GM23248 (cell line): ENCODE measurements around the gene PLCL2. TPM values are rescaled to one million over a fixed set of nuclear protein-coding genes. Genes with fewer than 3 reads are reported as not detected.
A peak's percentile ranks its signal among the peaks of the same experiment; 100 is the strongest.

Experiments
- DNase-seq: peaks from one replicate; pipeline ENCODE4 v3.0.0-alpha.2; 2015
- H2AFZ ChIP-seq: fragments of 200-600 bp; sonication (generic); 2 replicates; pipeline ENCODE4 v1.6.1; 2016; ENCODE audit warnings: antibody characterized with exemption
- H3F3A ChIP-seq: fragments of 200-600 bp; sonication (generic); 2 replicates; pipeline ENCODE4 v1.6.1; 2016; ENCODE audit warnings: mild to moderate bottlenecking, antibody characterized with exemption, mixed run types; ENCODE audit not compliant: insufficient read depth
- H3K27ac ChIP-seq: fragments of 200-600 bp; sonication (generic); 2 replicates; pipeline ENCODE4 v1.5.1; 2016; ENCODE audit warnings: mild to moderate bottlenecking
- H3K27me3 ChIP-seq: fragments of 200-600 bp; sonication (generic); replicated peaks from 2 replicates; pipeline ENCODE4 v1.6.1; 2016; ENCODE audit warnings: mild to moderate bottlenecking; ENCODE audit not compliant: insufficient read depth
- H3K36me3 ChIP-seq: fragments of 200-600 bp; sonication (generic); 2 replicates; pipeline ENCODE4 v1.6.1; 2016; ENCODE audit warnings: low read depth, mild to moderate bottlenecking
- H3K4me1 ChIP-seq: fragments of 200-600 bp; sonication (generic); 2 replicates; pipeline ENCODE4 v1.6.1; 2016; ENCODE audit warnings: mild to moderate bottlenecking; ENCODE audit not compliant: insufficient read depth
- H3K4me2 ChIP-seq: fragments of 200-600 bp; sonication (generic); one replicate; pipeline ENCODE4 v1.6.1; 2016; ENCODE audit warnings: mild to moderate bottlenecking; ENCODE audit not compliant: unreplicated experiment
- H3K4me3 ChIP-seq: fragments of 200-600 bp; sonication (generic); 2 replicates; pipeline ENCODE4 v1.5.1; 2016; ENCODE audit warnings: mild to moderate bottlenecking
- H3K79me2 ChIP-seq: fragments of 200-600 bp; sonication (generic); 2 replicates; pipeline ENCODE4 v1.6.1; 2016; ENCODE audit warnings: mild to moderate bottlenecking; ENCODE audit not compliant: insufficient read depth
- H3K9ac ChIP-seq: fragments of 200-600 bp; sonication (generic); 2 replicates; pipeline ENCODE4 v1.6.1; 2016; ENCODE audit warnings: mild to moderate bottlenecking
- H3K9me2 ChIP-seq: fragments of 200-600 bp; sonication (generic); 2 replicates; pipeline ENCODE4 v1.6.1; 2016; ENCODE audit warnings: mixed run types, mild to moderate bottlenecking, moderate library complexity; ENCODE audit not compliant: insufficient read depth
- H3K9me3 ChIP-seq: fragments of 200-600 bp; sonication (generic); one replicate; pipeline ENCODE4 v1.6.1; 2017; ENCODE audit warnings: low read depth
- H4K20me1 ChIP-seq: fragments of 200-600 bp; sonication (generic); 2 replicates; pipeline ENCODE4 v1.6.0; 2016; ENCODE audit not compliant: insufficient read depth
- EZH2 ChIP-seq: fragments of 200-600 bp; sonication (generic); IDR thresholded peaks from 2 replicates; pipeline ENCODE4 v1.6.1; 2018; ENCODE audit warnings: antibody characterized with exemption, mild to moderate bottlenecking; ENCODE audit not compliant: insufficient read depth, poor library complexity, severe bottlenecking
- EZH2phosphoT487 ChIP-seq: fragments of 200-600 bp; sonication (generic); IDR thresholded peaks from 2 replicates; pipeline ENCODE4 v1.6.1; 2018; ENCODE audit warnings: antibody characterized with exemption, moderate library complexity, mild to moderate bottlenecking, low read depth; ENCODE audit not compliant: insufficient read depth
- WGBS, 2 experiments: methylation state at CpG; one replicate each; pipeline ENCODE4 v1.1.6; 2015 to 2017; ENCODE audit warnings: low lambda C conversion rate in 2 of 2, low coverage in 1 of 2; ENCODE audit errors: missing lambda C conversion rate in 2 of 2; 5-methylcytosine and 5-hydroxymethylcytosine counted together
- in situ Hi-C: fragments of 300-500 bp; cut with MboI; formaldehyde crosslinking; loops from 2 replicates; pipeline ENCODE4 v1.15.0; 2020
- polyA plus RNA-seq: library from polyadenylated mRNA; unstranded; fragments of >200 nt; fragmentation: Nextera tagmentation; extraction: Ambion mirVana; gene quantifications from 2 replicates; pipeline ENCODE4 v1.2.1, GENCODE V29; 2016
- total RNA-seq: library from RNA; depleted of rRNA; stranded (reverse); fragments of >200 nt; shearing (Covaris generic); gene quantifications from 2 replicates; pipeline ENCODE4 v1.2.3, GENCODE V29; 2014

Gene PLCL2
- total and polyA plus RNA-seq, 2 experiments from 2014 or later = 1.4 to 5.1 TPM

GRCh38 chr3:16904423-16905417 is 20.0 kb downstream of the PLCL2 start:
- Histone ChIP-seq H3K27ac (no peak overlapping the region), H3K36me3 (no peaks in the 10 kb centered on the region), H3K4me3 (no peak overlapping the region), H3K27me3 (no peaks in the 10 kb centered on the region), H2AFZ (no peak overlapping the region), H3K9ac (no peak overlapping the region), H3K4me2 (no peak overlapping the region), H4K20me1 (no peaks in the 10 kb centered on the region), H3K4me1 (peaks cover 16% of the 10 kb centered on the region), H3F3A (no peaks in the 10 kb centered on the region), H3K9me2 (no peaks in the 10 kb centered on the region), H3K79me2 (0 out of 2 replicates have a peak, but pooled peaks cover 7% of the 10 kb centered on the region), H3K9me3 (no peaks in the 10 kb centered on the region)
- 87 to 89% methylated on average over 4 of the region's 4 CpGs for WGBS, 2 experiments
- DNase-seq = no peak
- in situ Hi-C loops = no loop called here
- no peak for TF ChIP-seq EZH2
- no peak for TF ChIP-seq EZH2phosphoT487

DNA sequence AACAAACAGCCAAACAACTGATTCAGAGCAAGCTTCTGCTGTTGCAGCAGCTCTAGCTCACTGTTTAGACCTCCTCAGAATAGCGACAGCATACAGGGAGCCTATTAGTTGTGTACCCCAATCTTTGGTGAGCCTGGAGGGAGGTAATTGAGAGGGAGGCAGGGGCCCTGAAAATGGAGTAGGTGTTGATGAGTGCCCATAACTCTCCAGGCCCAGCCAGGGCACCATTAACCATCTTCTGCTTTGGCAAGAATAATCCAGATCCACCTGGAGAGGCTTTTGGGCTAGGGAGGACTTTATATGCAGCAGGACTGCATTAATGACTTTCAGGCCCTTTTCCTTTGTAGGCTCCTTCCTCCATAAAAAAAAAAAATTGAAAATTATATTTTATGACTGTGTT is 20.9 kb downstream of the PLCL2 start:
- Histone ChIP-seq H3K9me3 (no peaks in the 10 kb centered on the region), H3F3A (no peaks in the 10 kb centered on the region), H4K20me1 (no peaks in the 10 kb centered on the region), H3K27me3 (no peaks in the 10 kb centered on the region), H2AFZ (no peak overlapping the region), H3K9ac (no peak overlapping the region), H3K27ac (no peak overlapping the region), H3K9me2 (no peaks in the 10 kb centered on the region), H3K36me3 (no peaks in the 10 kb centered on the region), H3K79me2 (0 out of 2 replicates have a peak, but pooled peaks cover 7% of the 10 kb centered on the region), H3K4me3 (no peak overlapping the region), H3K4me1 (peaks cover 16% of the 10 kb centered on the region), H3K4me2 (no peak overlapping the region)
- no peak for TF ChIP-seq EZH2
- no peak for TF ChIP-seq EZH2phosphoT487
- in situ Hi-C loops = no loop called here
- DNase-seq = no peak
- WGBS, 2 experiments = 64 to 65% methylated on average over 1 of the region's 1 CpG

- in situ Hi-C loops = no loop called here
- Histone ChIP-seq H3K9ac (no peak overlapping the region), H3F3A (no peaks in the 10 kb centered on the region), H3K27me3 (no peaks in the 10 kb centered on the region), H3K9me2 (no peaks in the 10 kb centered on the region), H3K27ac (no peak overlapping the region), H4K20me1 (no peaks in the 10 kb centered on the region), H3K4me1 (peaks cover 16% of the 10 kb centered on the region), H3K4me3 (no peak overlapping the region), H3K9me3 (no peaks in the 10 kb centered on the region), H2AFZ (peak overlapping the region; percentile 20; the same call in 1 of the 2 replicates), H3K79me2 (0 out of 2 replicates have a peak, but pooled peaks cover 7% of the 10 kb centered on the region), H3K36me3 (no peaks in the 10 kb centered on the region), H3K4me2 (peak overlapping the region; percentile 61)
- 29 to 32% methylated on average over 2 of the region's 2 CpGs for WGBS, 2 experiments
- TF ChIP-seq EZH2phosphoT487 (no peak), EZH2 (no peak)
- DNase-seq = peak; percentile 69
These were observed 21.9 kb downstream of the PLCL2 start for GRCh38 chr3:16906682-16907081.

GRCh38 chr3:16907243-16907642 is 22.5 kb downstream of the PLCL2 start:
- peak; percentile 14 for DNase-seq

More at GRCh38 chr3:16907243-16907642, 22.5 kb downstream of the PLCL2 start:
- no peaks in the 10 kb centered on the region for H3K27me3 ChIP-seq
- no peaks in the 10 kb centered on the region for H3F3A ChIP-seq
- peaks cover 16% of the 10 kb centered on the region for H3K4me1 ChIP-seq
- H3K27ac ChIP-seq = no peak overlapping the region
- no peaks in the 10 kb centered on the region for H3K9me3 ChIP-seq
- in situ Hi-C loops = no loop called here
- no peaks in the 10 kb centered on the region for H3K36me3 ChIP-seq
- H3K4me3 ChIP-seq = no peak overlapping the region
- no peak for TF ChIP-seq EZH2phosphoT487
- TF ChIP-seq EZH2 = no peak
- peak overlapping the region; percentile 20; the same call in 1 of the 2 replicates for H2AFZ ChIP-seq
- no peak overlapping the region for H3K9ac ChIP-seq
- no peaks in the 10 kb centered on the region for H3K9me2 ChIP-seq
- H3K4me2 ChIP-seq = no peak overlapping the region
- no peaks in the 10 kb centered on the region for H4K20me1 ChIP-seq
- H3K79me2 ChIP-seq = 0 out of 2 replicates have a peak, but pooled peaks cover 7% of the 10 kb centered on the region
